DMS79 (cell line): ENCODE measurements around the gene HSP90AA1.
A peak's percentile ranks its signal among the peaks of the same experiment; 100 is the strongest.
"Not testable (repeated sequence)": the region's sequence is repeated elsewhere in the genome, so short reads cannot be mapped to it uniquely, and the experiment has no call there.

Experiments used
- DNase-seq: peaks from one replicate; lab custom pipeline; 2025; lab: John Stamatoyannopoulos, UW

Gene HSP90AA1

GRCh38 chr14:102086972-102087761 lies at the start of gene HSP90AA1:
Gene HSP90AA1, minus strand, starts transcription at chr14:102087044. Its CDS starts 666 bp downstream, at chr14:102086378.
- DNase-seq: peak; percentile 84

- DNase-seq: not testable (repeated sequence)
Measured at GRCh38 chr14:102135456-102135855, 48.6 kb upstream of the HSP90AA1 start.

GRCh38 chr14:102134719-102135118 lies 47.9 kb upstream of the HSP90AA1 start:
- not testable (repeated sequence) for DNase-seq

GRCh38 chr14:102134021-102134420 lies 47.2 kb upstream of the HSP90AA1 start:
- DNase-seq: not testable (repeated sequence)

- DNase-seq: no peak
Measured at GRCh38 chr14:102131741-102132140, 44.9 kb upstream of the HSP90AA1 start.

GRCh38 chr14:102126807-102127455 lies 40.1 kb upstream of the HSP90AA1 start:
- no peak for DNase-seq

GRCh38 chr14:102125546-102125945 lies 38.7 kb upstream of the HSP90AA1 start:
- no peak for DNase-seq

GRCh38 chr14:102124419-102124818 lies 37.6 kb upstream of the HSP90AA1 start:
- DNase-seq: no peak

- no peak for DNase-seq
Measured at GRCh38 chr14:102121567-102121966, 34.7 kb upstream of the HSP90AA1 start.

GRCh38 chr14:102120888-102121287 lies 34.0 kb upstream of the HSP90AA1 start:
- no peak for DNase-seq

- no peak for DNase-seq
Measured at GRCh38 chr14:102117852-102118251, 31.0 kb upstream of the HSP90AA1 start.

- DNase-seq: no peak
Measured at GRCh38 chr14:102116361-102117180, 29.7 kb upstream of the HSP90AA1 start.

- DNase-seq: no peak
Measured at GRCh38 chr14:102111101-102111500, 24.3 kb upstream of the HSP90AA1 start.

GRCh38 chr14:102109332-102109731 lies 22.5 kb upstream of the HSP90AA1 start:
- DNase-seq: not testable (repeated sequence)

GRCh38 chr14:102105369-102105768 lies 18.5 kb upstream of the HSP90AA1 start:
- no peak for DNase-seq

- no peak for DNase-seq
Measured at GRCh38 chr14:102103062-102103695, 16.3 kb upstream of the HSP90AA1 start.

- DNase-seq: peak; percentile 55
Measured at GRCh38 chr14:102097441-102098135, 10.7 kb upstream of the HSP90AA1 start.

GRCh38 chr14:102096569-102097188 lies 9.8 kb upstream of the HSP90AA1 start:
- DNase-seq: no peak

GRCh38 chr14:102095871-102096568 lies 9.2 kb upstream of the HSP90AA1 start:
- DNase-seq: peak; percentile 100

- no peak for DNase-seq
Measured at GRCh38 chr14:102095231-102095870, 8.5 kb upstream of the HSP90AA1 start.
